T-helper 9 cell (primary cell): Measurements from ENCODE around the gene USP34.

Source experiments
- DNase-seq: peaks from one replicate; pipeline ENCODE4 v3.0.0-alpha.2; 2020

Gene USP34

DNA sequence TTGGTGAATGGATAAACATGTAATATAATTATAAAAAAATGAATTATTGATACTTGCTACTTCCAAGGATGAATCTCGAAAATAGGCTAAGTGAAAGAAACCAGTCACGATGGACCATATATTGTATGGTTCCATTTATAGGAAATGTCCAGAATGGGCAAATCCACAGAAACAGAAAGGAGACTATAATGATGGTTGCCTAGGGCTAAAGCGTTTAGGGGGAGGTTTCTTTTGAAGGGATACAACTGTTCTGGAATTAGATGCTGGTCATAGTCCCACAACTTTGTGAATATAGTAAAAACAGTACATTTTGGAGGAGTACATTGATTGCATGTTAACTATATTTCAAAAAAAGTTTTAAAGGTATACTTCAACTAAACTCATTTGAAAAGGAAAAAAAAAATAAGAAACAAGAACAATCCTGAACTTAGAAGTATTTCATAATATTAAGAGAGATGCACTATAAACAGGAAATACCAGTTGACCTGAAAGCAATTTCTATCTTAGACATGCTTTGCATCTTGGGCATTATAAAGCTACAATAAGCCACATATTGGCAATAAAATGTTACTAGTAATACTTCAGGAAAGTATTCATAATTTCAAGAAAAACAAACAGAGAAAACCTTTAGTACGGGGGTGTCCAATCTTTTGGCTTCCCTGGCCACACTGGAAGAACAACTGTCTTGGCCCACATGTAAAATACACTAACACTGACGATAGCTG lies 178.9 kb downstream of the USP34 start:
- no peak for DNase-seq

GRCh38 chr2:61288070-61288841 lies 182.6 kb downstream of the USP34 start:
- no peak for DNase-seq

DNA sequence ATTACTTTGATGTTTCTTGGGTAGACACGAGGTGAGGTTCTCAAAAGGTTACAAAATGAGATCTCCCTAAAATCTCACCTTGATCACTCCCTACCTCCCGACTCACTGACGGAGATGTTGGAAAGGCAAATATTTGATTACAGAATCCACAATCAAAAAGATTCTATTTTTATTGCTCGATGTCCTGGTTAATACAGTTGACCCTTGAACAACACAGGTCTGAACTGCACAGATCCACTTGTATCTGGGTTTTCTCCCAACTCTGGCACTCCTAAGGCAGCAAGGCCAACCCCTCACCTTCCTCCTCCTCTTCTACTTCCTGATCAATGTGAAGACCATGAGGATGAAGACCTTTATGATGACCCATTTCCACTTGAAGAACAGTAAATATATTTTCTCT lies 183.6 kb downstream of the USP34 start:
- DNase-seq: no peak

- DNase-seq: no peak
Observed at GRCh38 chr2:61283443-61284160, 187.3 kb downstream of the USP34 start.

GRCh38 chr2:61282104-61282590 lies 188.7 kb downstream of the USP34 start:
- DNase-seq: no peak

- no peak for DNase-seq
Observed at GRCh38 chr2:61281321-61281720, 189.6 kb downstream of the USP34 start.

DNA sequence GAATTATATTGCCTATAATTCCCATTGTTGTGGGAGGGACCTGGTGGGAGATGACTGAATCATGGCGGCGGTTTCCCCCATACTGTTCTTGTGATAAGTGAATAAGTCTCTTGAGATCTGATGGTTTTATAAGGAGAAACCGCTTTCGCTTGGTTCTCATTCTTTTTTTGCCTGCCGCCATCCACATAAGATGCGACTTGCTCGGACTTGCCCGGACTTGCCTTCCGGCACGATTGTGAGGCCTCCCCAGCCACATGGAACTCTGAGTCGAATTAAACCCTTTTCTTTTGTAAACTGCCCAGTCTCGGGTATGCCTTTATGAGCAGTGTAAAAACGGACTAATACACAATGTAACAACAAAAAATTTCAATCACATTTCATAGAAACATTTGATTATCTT lies 193.1 kb downstream of the USP34 start:
- no peak for DNase-seq

DNA sequence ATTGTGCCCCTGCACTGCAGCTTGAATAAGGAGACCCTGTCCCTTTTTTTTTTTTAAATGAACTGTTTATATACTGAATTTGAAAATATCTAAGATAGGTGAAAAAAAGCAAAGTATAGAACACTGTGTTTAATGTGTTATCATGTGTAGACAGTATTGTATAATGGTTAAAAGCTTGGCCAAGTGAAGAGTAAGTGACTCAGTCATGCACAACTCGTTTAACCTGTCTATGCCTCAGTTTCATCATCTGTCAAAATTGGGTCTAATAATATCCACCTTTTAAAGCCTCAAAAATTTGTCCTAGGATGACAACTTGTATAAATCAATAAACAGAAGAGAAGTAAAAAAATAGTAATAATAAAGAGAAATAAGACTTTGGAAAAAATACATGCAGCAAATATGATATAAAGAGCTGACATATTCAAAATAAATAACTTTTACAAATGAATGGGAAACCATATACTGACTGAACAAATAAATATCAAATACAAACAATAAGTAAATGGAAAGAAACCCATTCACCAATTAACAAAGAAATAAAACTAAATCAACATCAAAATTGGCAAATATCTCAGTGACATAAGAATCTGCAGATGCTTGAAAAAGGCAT lies 195.2 kb downstream of the USP34 start:
- no peak for DNase-seq

DNA sequence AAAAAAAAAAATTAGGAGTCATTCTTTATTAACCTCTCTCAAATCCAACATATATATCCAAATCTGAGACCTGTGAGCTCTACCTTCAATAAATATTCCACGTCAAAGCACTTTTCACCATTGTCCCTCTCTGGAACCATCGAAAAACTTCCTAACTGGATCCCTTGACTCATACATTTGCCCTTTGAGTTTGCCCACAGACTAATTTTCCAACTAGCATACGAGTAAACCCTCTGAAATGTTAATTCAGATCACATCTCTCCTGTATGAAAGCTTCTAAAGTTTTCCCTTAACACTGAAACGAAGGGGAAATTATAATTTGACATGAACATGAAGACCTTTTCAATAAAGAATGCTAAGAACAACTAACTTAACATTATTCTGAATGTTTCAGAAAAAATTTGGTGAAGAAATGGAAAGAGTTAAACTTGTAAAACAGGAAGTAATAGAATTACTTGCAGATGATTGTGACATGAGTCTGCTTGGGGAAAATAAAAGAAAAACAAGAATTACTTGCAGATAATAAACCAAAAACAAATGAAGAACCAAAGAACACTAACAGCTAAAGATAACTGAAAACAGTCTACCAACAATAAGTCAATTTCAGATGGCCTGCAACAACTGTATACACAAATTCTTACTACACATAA lies 198.3 kb downstream of the USP34 start:
- no peak for DNase-seq

- no peak for DNase-seq
Observed at GRCh38 chr2:61268249-61268648, 202.6 kb downstream of the USP34 start.

GRCh38 chr2:61266632-61267505 lies 204.0 kb downstream of the USP34 start:
- no peak for DNase-seq

- no peak for DNase-seq
Observed at GRCh38 chr2:61263830-61264229, 207.1 kb downstream of the USP34 start.

DNA sequence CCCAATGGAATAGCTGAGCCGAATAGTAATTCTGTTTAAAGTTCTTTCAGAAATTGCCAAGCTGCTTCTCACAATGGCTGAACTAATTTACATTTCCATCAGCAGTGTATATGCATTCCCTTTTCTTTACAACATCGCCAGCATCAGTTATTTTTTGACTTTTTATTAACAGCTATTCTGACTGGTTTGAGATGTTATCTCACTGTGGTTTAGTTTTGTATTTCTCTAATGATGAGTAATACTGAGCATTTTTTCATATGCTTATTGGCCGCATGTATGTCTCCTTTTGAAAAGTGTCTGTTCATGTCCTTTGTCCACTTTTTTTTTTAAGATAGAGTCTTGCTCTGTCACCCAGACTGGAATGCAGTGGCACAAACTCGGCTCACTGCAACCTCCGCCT lies 208.2 kb downstream of the USP34 start:
- no peak for DNase-seq

- no peak for DNase-seq
Observed at GRCh38 chr2:61257446-61257845, 213.4 kb downstream of the USP34 start.

DNA sequence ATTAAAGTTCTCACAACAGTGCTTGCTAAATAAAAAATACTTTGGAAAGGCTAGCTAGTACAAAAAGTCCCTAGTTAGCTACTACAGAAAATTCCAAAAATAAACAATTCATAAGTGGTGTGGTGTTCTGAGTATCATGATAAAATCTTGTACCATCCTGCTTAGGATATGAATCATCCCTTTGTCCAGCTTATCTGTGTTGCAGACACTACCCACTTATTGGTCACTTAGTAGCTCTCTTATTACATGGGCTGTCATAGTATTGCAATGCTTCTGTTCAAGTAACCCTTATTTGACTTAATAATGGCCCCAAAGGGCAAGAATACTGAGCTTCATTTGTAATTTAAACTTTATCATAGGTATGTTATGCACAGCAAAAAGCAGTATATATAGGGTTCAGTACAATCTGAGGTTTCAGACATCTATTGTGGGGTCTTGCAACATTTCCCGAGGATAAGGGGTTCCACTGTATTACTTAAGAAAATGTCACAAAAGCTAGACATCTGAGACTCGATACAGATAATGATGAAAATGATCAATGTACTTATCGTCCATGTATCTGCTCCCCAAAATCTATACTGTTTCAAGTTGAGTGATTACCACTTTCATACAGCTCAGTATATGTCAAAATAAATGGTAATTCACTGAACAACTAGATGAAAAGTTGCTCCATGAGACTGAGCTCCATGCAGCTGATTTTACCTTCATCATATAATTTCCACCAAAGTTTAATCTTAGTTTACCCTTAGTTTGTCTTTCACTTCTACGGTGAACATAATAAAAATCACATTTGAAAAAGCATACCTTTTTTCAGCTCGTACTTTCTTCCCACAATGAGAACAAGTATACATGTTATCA lies 215.1 kb downstream of the USP34 start:
- no peak for DNase-seq

GRCh38 chr2:61254536-61254935 lies 216.4 kb downstream of the USP34 start:
- DNase-seq: no peak

GRCh38 chr2:61253136-61253535 lies 217.8 kb downstream of the USP34 start:
- no peak for DNase-seq

- DNase-seq: no peak
Observed at GRCh38 chr2:61252031-61252430, 218.9 kb downstream of the USP34 start.

GRCh38 chr2:61249521-61250071 lies 221.3 kb downstream of the USP34 start:
- DNase-seq: no peak

- DNase-seq: no peak
Observed at GRCh38 chr2:61247204-61247812, 223.6 kb downstream of the USP34 start.
